CD14-positive monocyte (primary cell): ENCODE measurements around the gene SAMD5. TPM values are rescaled to one million over a fixed set of nuclear protein-coding genes. Genes with fewer than 3 reads are reported as not detected.

Experiments used
- DNase-seq, 3 donors: peaks; one replicate each; pipeline ENCODE4 v3.0.0-alpha.2; 2011 to 2022
- H2AFZ ChIP-seq: 2 replicates; pipeline ENCODE4 v1.6.0; 2012; ENCODE audit warnings: mild to moderate bottlenecking, low read depth, low read length, inconsistent platforms; ENCODE audit not compliant: insufficient read depth, poor library complexity, severe bottlenecking
- H3K27ac ChIP-seq, 2 donors: 1 replicate in 1 of 2; 2 replicates in 1 of 2; pipeline ENCODE4 v1.5.1; 2012 to 2013; ENCODE audit warnings: low read length in 2 of 2, control low read depth in 1 of 2, inconsistent platforms in 1 of 2, low read depth in 1 of 2, mild to moderate bottlenecking in 1 of 2
- H3K27me3 ChIP-seq, 2 donors: one replicate each; pipeline versions ENCODE4 v1.6.0 to v1.6.1; 2011 to 2013; ENCODE audit warnings: low read length in 2 of 2; ENCODE audit not compliant: control insufficient read depth in 2 of 2, insufficient read depth in 2 of 2
- H3K36me3 ChIP-seq, 2 donors: replicated peaks in 1 of 2; 1 replicate in 1 of 2; 2 replicates in 1 of 2; pipeline versions ENCODE4 v1.5.1 to v1.6.1; 2012 to 2013; ENCODE audit warnings: low read length in 2 of 2, control low read depth in 1 of 2, inconsistent platforms in 1 of 2, mild to moderate bottlenecking in 1 of 2; ENCODE audit not compliant: insufficient read depth in 2 of 2, control insufficient read depth in 1 of 2
- H3K4me1 ChIP-seq, 2 donors: 1 replicate in 1 of 2; 2 replicates in 1 of 2; pipeline versions ENCODE4 v1.5.1 to v1.6.1; 2012 to 2013; ENCODE audit warnings: low read length in 2 of 2, control low read depth in 1 of 2, inconsistent platforms in 1 of 2, mild to moderate bottlenecking in 1 of 2, moderate library complexity in 1 of 2; ENCODE audit not compliant: insufficient read depth in 2 of 2, control insufficient read depth in 1 of 2
- H3K4me2 ChIP-seq: replicated peaks from 2 replicates; pipeline ENCODE3; 2012; ENCODE audit warnings: low read length, moderate library complexity, mild to moderate bottlenecking; ENCODE audit not compliant: poor library complexity, severe bottlenecking; ENCODE audit errors: extremely low read depth
- H3K4me3 ChIP-seq, 3 experiments: fragments of 200-600 bp in 1 of 3; sonication (generic) in 1 of 3; replicated peaks in 1 of 3; 1 replicate in 2 of 3; 2 replicates in 1 of 3; pipeline ENCODE4 v1.5.1; 2011 to 2013; ENCODE audit warnings: low read length in 3 of 3, mild to moderate bottlenecking in 3 of 3, control low read depth in 2 of 3, low read depth in 2 of 3, inconsistent platforms in 1 of 3, moderate library complexity in 1 of 3
- H3K79me2 ChIP-seq: 2 replicates; pipeline ENCODE4 v1.6.0; 2012; ENCODE audit warnings: mild to moderate bottlenecking, control low read depth, inconsistent platforms, low read length, moderate library complexity; ENCODE audit not compliant: insufficient read depth
- H3K9ac ChIP-seq: 2 replicates; pipeline ENCODE4 v1.6.0; 2017; ENCODE audit warnings: low read length, mild to moderate bottlenecking; ENCODE audit not compliant: insufficient read depth, poor library complexity, severe bottlenecking
- H3K9me3 ChIP-seq, 2 donors: replicated peaks in 1 of 2; 1 replicate in 1 of 2; 2 replicates in 1 of 2; pipeline versions ENCODE4 v1.5.1 to v1.6.1; 2012 to 2013; ENCODE audit warnings: low read length in 2 of 2, control low read depth in 1 of 2; ENCODE audit not compliant: control insufficient read depth in 1 of 2, insufficient read depth in 1 of 2
- H4K20me1 ChIP-seq: 2 replicates; pipeline ENCODE4 v1.6.0; 2012; ENCODE audit warnings: mild to moderate bottlenecking, low read length, control low read depth, moderate library complexity; ENCODE audit not compliant: insufficient read depth
- H3K27ac Mint-ChIP-seq, 7 donors: one replicate each; pipeline ENCODE4 v1.8.0; 2020; ENCODE audit warnings: mild to moderate bottlenecking in 7 of 7, mixed read lengths in 7 of 7, moderate library complexity in 6 of 7, inconsistent platforms in 2 of 7
- H3K27me3 Mint-ChIP-seq, 3 donors: one replicate each; pipeline ENCODE4 v1.8.0; 2021 to 2022; ENCODE audit warnings: low read depth in 3 of 3, mild to moderate bottlenecking in 3 of 3, mixed read lengths in 3 of 3, moderate library complexity in 3 of 3, inconsistent platforms in 1 of 3
- H3K36me3 Mint-ChIP-seq, 2 donors: one replicate each; pipeline ENCODE4 v1.8.0; 2020; ENCODE audit warnings: mixed read lengths in 2 of 2, inconsistent platforms in 1 of 2, mild to moderate bottlenecking in 1 of 2
- H3K4me1 Mint-ChIP-seq: one replicate; pipeline ENCODE4 v1.8.0; 2020; ENCODE audit warnings: mild to moderate bottlenecking, mixed read lengths
- H3K4me3 Mint-ChIP-seq, 2 donors: one replicate each; pipeline ENCODE4 v1.8.0; 2020; ENCODE audit warnings: mild to moderate bottlenecking in 2 of 2, mixed read lengths in 2 of 2, moderate library complexity in 1 of 2
- H3K9me3 Mint-ChIP-seq, 7 donors: one replicate each; pipeline ENCODE4 v1.8.0; 2020 to 2022; ENCODE audit warnings: mixed read lengths in 7 of 7, mild to moderate bottlenecking in 6 of 7, moderate library complexity in 6 of 7, inconsistent platforms in 2 of 7
- CTCF ChIP-seq: fragments of 200-600 bp; IDR thresholded peaks from one replicate; pipeline ENCODE4 v1.8.0; 2022; ENCODE audit warnings: antibody characterized with exemption, mild to moderate bottlenecking
- WGBS: methylation state at CpG from one replicate; pipeline ENCODE4 v1.1.5; 2013; ENCODE audit warnings: missing lambda C conversion rate; ENCODE audit not compliant: insufficient coverage; 5-methylcytosine and 5-hydroxymethylcytosine counted together
- intact Hi-C, 2 donors: fragments of 100-400 bp; cut with micrococcal nuclease; formaldehyde crosslinking; loops; one replicate each; pipeline versions ENCODE4 v1.15.0 to v1.15.1; 2023
- polyA minus RNA-seq: library from RNA; depleted of rRNA, polyadenylated mRNA; stranded (reverse); fragments of >200 nt; gene quantifications from 2 replicates; pipeline ENCODE4 v1.2.3, GENCODE V29; 2012
- polyA plus RNA-seq, 3 donors: library from polyadenylated mRNA; depleted of rRNA in 1 of 3; unstranded in 2 of 3; stranded (reverse) in 1 of 3; fragments of 300-500 nt in 2 of 3; fragments of >200 nt in 1 of 3; fragmentation: Illumina TruSeq in 2 of 3; gene quantifications; 1 replicate in 2 of 3; 2 replicates in 1 of 3; pipeline ENCODE4 v1.2.3, GENCODE V29; 2012 to 2021
- total RNA-seq, 12 experiments: library from RNA in 1 of 12; stranded (reverse) in 1 of 12; fragments of 120-200 nt in 1 of 12; gene quantifications; one replicate each; pipeline ENCODE4 v1.2.4 and lab custom pipeline; 2013 to 2026; ENCODE audit warnings: mixed read lengths in 6 of 12, inconsistent platforms in 1 of 12

Gene SAMD5
- total RNA-seq (2013): not detected
- polyA plus RNA-seq (not detected), polyA minus RNA-seq (not detected in 2 replicates), total RNA-seq (lab: John Stamatoyannopoulos, UW) (0 to 1.7 (median 0.04) reads per million in 11 experiments)

GRCh38 chr6:147508042-147508865 is at the start of gene SAMD5:
Gene SAMD5 (plus strand): TSS chr6:147508690. CDS start chr6:147508929, 239 bp downstream.
- H3K9me3 Mint-ChIP-seq: peaks cover 0 to 13% (median 3%) of the 10 kb centered on the region in 7 donors
- Histone ChIP-seq H3K4me1 (peaks cover 12 to 16% of the 10 kb centered on the region in 2 donors), H2AFZ (peak within 1 kb of the TSS; percentile 29), H3K4me3 (peak within 1 kb of the TSS in 2 of 3 experiments; percentile 16 to 67), H3K27me3 (peaks cover 52 to 79% of the 10 kb centered on the region in 2 donors), H3K4me2 (peak within 1 kb of the TSS; percentile 70), H3K27ac (no peak within 1 kb of the TSS), H3K9me3 (peaks cover 0 to 7% of the 10 kb centered on the region in 2 donors), H3K79me2 (no peaks in the 10 kb centered on the region), H4K20me1 (no peaks in the 10 kb centered on the region), H3K36me3 (no peaks in the 10 kb centered on the region), H3K9ac (no peak within 1 kb of the TSS)
- peaks cover 61 to 70% (median 63%) of the 10 kb centered on the region in 3 donors for H3K27me3 Mint-ChIP-seq
- DNase-seq: no peak
- no peak for TF ChIP-seq CTCF
- WGBS: under 1% methylated on average over 88 of the region's 90 CpGs
- peak within 1 kb of the TSS; percentile 70 to 94 for H3K4me3 Mint-ChIP-seq
- no peak within 1 kb of the TSS for H3K27ac Mint-ChIP-seq
- intact Hi-C loops: no loop called here
- peaks cover 0 to 2% of the 10 kb centered on the region in 2 donors for H3K36me3 Mint-ChIP-seq
- H3K4me1 Mint-ChIP-seq: peaks cover 21% of the 10 kb centered on the region

- TF ChIP-seq CTCF: no peak
- Histone ChIP-seq H3K4me3 (no peak overlapping the region), H3K4me2 (no peak overlapping the region), H3K9me3 (no peaks in the 10 kb centered on the region), H3K27ac (no peak overlapping the region), H3K27me3 (no peaks in the 10 kb centered on the region), H3K4me1 (no peaks in the 10 kb centered on the region), H4K20me1 (no peaks in the 10 kb centered on the region), H2AFZ (no peak overlapping the region), H3K36me3 (no peaks in the 10 kb centered on the region), H3K9ac (no peak overlapping the region), H3K79me2 (no peaks in the 10 kb centered on the region)
- Mint-ChIP-seq H3K4me3 (no peak overlapping the region), H3K27me3 (peaks cover 0 to 2% (median 1%) of the 10 kb centered on the region in 3 donors), H3K4me1 (no peaks in the 10 kb centered on the region), H3K9me3 (peaks cover 0 to 4% (median 2%) of the 10 kb centered on the region in 7 donors), H3K36me3 (no peaks in the 10 kb centered on the region), H3K27ac (no peak overlapping the region)
- DNase-seq: no peak
- no CpG with 5 or more reads among the region's 1 CpG for WGBS
- intact Hi-C loops: no loop called here
These were observed 48.7 kb upstream of the SAMD5 start for GRCh38 chr6:147459780-147460179.
